CD14-positive monocyte (primary cell): ENCODE data around the gene GSTK1. TPM values are rescaled to one million over a fixed set of nuclear protein-coding genes. Genes with fewer than 3 reads are reported as not detected.

Experiments used
- DNase-seq, 3 donors: peaks; one replicate each; pipeline ENCODE4 v3.0.0-alpha.2; 2011 to 2022
- H2AFZ ChIP-seq: 2 replicates; pipeline ENCODE4 v1.6.0; 2012; ENCODE audit warnings: mild to moderate bottlenecking, low read depth, low read length, inconsistent platforms; ENCODE audit not compliant: insufficient read depth, poor library complexity, severe bottlenecking
- H3K27ac ChIP-seq, 2 donors: 1 replicate in 1 of 2; 2 replicates in 1 of 2; pipeline ENCODE4 v1.5.1; 2012 to 2013; ENCODE audit warnings: low read length in 2 of 2, control low read depth in 1 of 2, inconsistent platforms in 1 of 2, low read depth in 1 of 2, mild to moderate bottlenecking in 1 of 2
- H3K27me3 ChIP-seq, 2 donors: one replicate each; pipeline versions ENCODE4 v1.6.0 to v1.6.1; 2011 to 2013; ENCODE audit warnings: low read length in 2 of 2; ENCODE audit not compliant: control insufficient read depth in 2 of 2, insufficient read depth in 2 of 2
- H3K36me3 ChIP-seq, 2 donors: replicated peaks in 1 of 2; 1 replicate in 1 of 2; 2 replicates in 1 of 2; pipeline versions ENCODE4 v1.5.1 to v1.6.1; 2012 to 2013; ENCODE audit warnings: low read length in 2 of 2, control low read depth in 1 of 2, inconsistent platforms in 1 of 2, mild to moderate bottlenecking in 1 of 2; ENCODE audit not compliant: insufficient read depth in 2 of 2, control insufficient read depth in 1 of 2
- H3K4me1 ChIP-seq, 2 donors: 1 replicate in 1 of 2; 2 replicates in 1 of 2; pipeline versions ENCODE4 v1.5.1 to v1.6.1; 2012 to 2013; ENCODE audit warnings: low read length in 2 of 2, control low read depth in 1 of 2, inconsistent platforms in 1 of 2, mild to moderate bottlenecking in 1 of 2, moderate library complexity in 1 of 2; ENCODE audit not compliant: insufficient read depth in 2 of 2, control insufficient read depth in 1 of 2
- H3K4me2 ChIP-seq: replicated peaks from 2 replicates; pipeline ENCODE3; 2012; ENCODE audit warnings: low read length, moderate library complexity, mild to moderate bottlenecking; ENCODE audit not compliant: poor library complexity, severe bottlenecking; ENCODE audit errors: extremely low read depth
- H3K4me3 ChIP-seq, 3 experiments: fragments of 200-600 bp in 1 of 3; sonication (generic) in 1 of 3; replicated peaks in 1 of 3; 1 replicate in 2 of 3; 2 replicates in 1 of 3; pipeline ENCODE4 v1.5.1; 2011 to 2013; ENCODE audit warnings: low read length in 3 of 3, mild to moderate bottlenecking in 3 of 3, control low read depth in 2 of 3, low read depth in 2 of 3, inconsistent platforms in 1 of 3, moderate library complexity in 1 of 3
- H3K79me2 ChIP-seq: 2 replicates; pipeline ENCODE4 v1.6.0; 2012; ENCODE audit warnings: mild to moderate bottlenecking, control low read depth, inconsistent platforms, low read length, moderate library complexity; ENCODE audit not compliant: insufficient read depth
- H3K9ac ChIP-seq: 2 replicates; pipeline ENCODE4 v1.6.0; 2017; ENCODE audit warnings: low read length, mild to moderate bottlenecking; ENCODE audit not compliant: insufficient read depth, poor library complexity, severe bottlenecking
- H3K9me3 ChIP-seq, 2 donors: replicated peaks in 1 of 2; 1 replicate in 1 of 2; 2 replicates in 1 of 2; pipeline versions ENCODE4 v1.5.1 to v1.6.1; 2012 to 2013; ENCODE audit warnings: low read length in 2 of 2, control low read depth in 1 of 2; ENCODE audit not compliant: control insufficient read depth in 1 of 2, insufficient read depth in 1 of 2
- H4K20me1 ChIP-seq: 2 replicates; pipeline ENCODE4 v1.6.0; 2012; ENCODE audit warnings: mild to moderate bottlenecking, low read length, control low read depth, moderate library complexity; ENCODE audit not compliant: insufficient read depth
- H3K27ac Mint-ChIP-seq, 7 donors: one replicate each; pipeline ENCODE4 v1.8.0; 2020; ENCODE audit warnings: mild to moderate bottlenecking in 7 of 7, mixed read lengths in 7 of 7, moderate library complexity in 6 of 7, inconsistent platforms in 2 of 7
- H3K27me3 Mint-ChIP-seq, 3 donors: one replicate each; pipeline ENCODE4 v1.8.0; 2021 to 2022; ENCODE audit warnings: low read depth in 3 of 3, mild to moderate bottlenecking in 3 of 3, mixed read lengths in 3 of 3, moderate library complexity in 3 of 3, inconsistent platforms in 1 of 3
- H3K36me3 Mint-ChIP-seq, 2 donors: one replicate each; pipeline ENCODE4 v1.8.0; 2020; ENCODE audit warnings: mixed read lengths in 2 of 2, inconsistent platforms in 1 of 2, mild to moderate bottlenecking in 1 of 2
- H3K4me1 Mint-ChIP-seq: one replicate; pipeline ENCODE4 v1.8.0; 2020; ENCODE audit warnings: mild to moderate bottlenecking, mixed read lengths
- H3K4me3 Mint-ChIP-seq, 2 donors: one replicate each; pipeline ENCODE4 v1.8.0; 2020; ENCODE audit warnings: mild to moderate bottlenecking in 2 of 2, mixed read lengths in 2 of 2, moderate library complexity in 1 of 2
- H3K9me3 Mint-ChIP-seq, 7 donors: one replicate each; pipeline ENCODE4 v1.8.0; 2020 to 2022; ENCODE audit warnings: mixed read lengths in 7 of 7, mild to moderate bottlenecking in 6 of 7, moderate library complexity in 6 of 7, inconsistent platforms in 2 of 7
- CTCF ChIP-seq: fragments of 200-600 bp; IDR thresholded peaks from one replicate; pipeline ENCODE4 v1.8.0; 2022; ENCODE audit warnings: antibody characterized with exemption, mild to moderate bottlenecking
- WGBS: methylation state at CpG from one replicate; pipeline ENCODE4 v1.1.5; 2013; ENCODE audit warnings: missing lambda C conversion rate; ENCODE audit not compliant: insufficient coverage; 5-methylcytosine and 5-hydroxymethylcytosine counted together
- intact Hi-C, 2 donors: fragments of 100-400 bp; cut with micrococcal nuclease; formaldehyde crosslinking; loops; one replicate each; pipeline versions ENCODE4 v1.15.0 to v1.15.1; 2023
- polyA plus RNA-seq, 3 donors: library from polyadenylated mRNA; depleted of rRNA in 1 of 3; unstranded in 2 of 3; stranded (reverse) in 1 of 3; fragments of 300-500 nt in 2 of 3; fragments of >200 nt in 1 of 3; fragmentation: Illumina TruSeq in 2 of 3; gene quantifications; 1 replicate in 2 of 3; 2 replicates in 1 of 3; pipeline ENCODE4 v1.2.3, GENCODE V29; 2012 to 2021

Gene GSTK1
- polyA plus RNA-seq, 3 donors, result 413 to 547 (median 427) TPM

- no peak for TF ChIP-seq CTCF
- intact Hi-C loops, result loop anchor here (5.0 to 10.0 kb wide), 2 partner anchors 43 to 90 kb away; no protein-coding TSS in a partner anchor
- no peak within 1 kb of the TSS for H3K27ac Mint-ChIP-seq
- no peak within 1 kb of the TSS for H3K27ac ChIP-seq
- 99% methylated on average over 9 of the region's 19 CpGs for WGBS
- H3K9me3 Mint-ChIP-seq, result peaks cover 0 to 2% (median 0%) of the 10 kb centered on the region in 7 donors
- peak within 1 kb of the TSS in 1 of 2 donors; percentile 9 for H3K4me3 Mint-ChIP-seq
- H3K36me3 Mint-ChIP-seq, result peaks cover 0 to 2% of the 10 kb centered on the region in 2 donors
- DNase-seq, result no peak
- H3K4me3 ChIP-seq, result no peak within 1 kb of the TSS
- peaks cover 17% of the 10 kb centered on the region for H3K79me2 ChIP-seq
- peaks cover 16 to 27% of the 10 kb centered on the region in 2 donors for H3K4me1 ChIP-seq
- peaks cover 28% of the 10 kb centered on the region for H3K4me1 Mint-ChIP-seq
- peaks cover 5% of the 10 kb centered on the region for H4K20me1 ChIP-seq
- H3K27me3 Mint-ChIP-seq, result peaks cover 0 to 3% (median 2%) of the 10 kb centered on the region in 3 donors
- H3K27me3 ChIP-seq, result no peaks in the 10 kb centered on the region
- no peak within 1 kb of the TSS for H3K4me2 ChIP-seq
- H3K36me3 ChIP-seq, result no peaks in the 10 kb centered on the region
- no peak within 1 kb of the TSS for H2AFZ ChIP-seq
- H3K9me3 ChIP-seq, result no peaks in the 10 kb centered on the region
- H3K9ac ChIP-seq, result no peak within 1 kb of the TSS
Observed at GRCh38 chr7:143284591-143285469, 21.6 kb downstream of the GSTK1 start, which contains the start of gene TMEM139. TSS of gene TMEM139 (plus strand) at chr7:143284958. CDS start at chr7:143285958, 1,000 bp downstream.

GRCh38 chr7:143285470-143285778, 22.2 kb downstream of the GSTK1 start:
- Histone ChIP-seq H4K20me1 (peaks cover 11% of the 10 kb centered on the region), H3K36me3 (no peaks in the 10 kb centered on the region), H3K27me3 (no peaks in the 10 kb centered on the region), H3K4me1 (peaks cover 22 to 27% of the 10 kb centered on the region in 2 donors), H3K4me3 (no peak overlapping the region), H3K4me2 (no peak overlapping the region), H3K79me2 (peaks cover 23% of the 10 kb centered on the region), H3K27ac (no peak overlapping the region), H3K9me3 (no peaks in the 10 kb centered on the region), H3K9ac (no peak overlapping the region), H2AFZ (no peak overlapping the region)
- intact Hi-C loops, result loop anchor here (5.0 to 10.0 kb wide), 2 partner anchors 43 to 89 kb away; no protein-coding TSS in a partner anchor
- Mint-ChIP-seq H3K4me3 (peak overlapping the region in 1 of 2 donors; percentile 9), H3K36me3 (peaks cover 0 to 4% of the 10 kb centered on the region in 2 donors), H3K27ac (no peak overlapping the region), H3K27me3 (peaks cover 0 to 3% (median 2%) of the 10 kb centered on the region in 3 donors), H3K9me3 (peaks cover 0 to 2% (median 0%) of the 10 kb centered on the region in 7 donors), H3K4me1 (peaks cover 28% of the 10 kb centered on the region)
- whole genome bisulfite sequencing, result 100% methylated on average over 2 of the region's 3 CpGs
- DNase-seq, result no peak
- no peak for TF ChIP-seq CTCF
